GM12801 (cell line): ENCODE measurements around the gene TACO1.

Experiments
- TF ChIP-seq, protein P1 (sequence below): IDR thresholded peaks from one replicate; pipeline ENCODE4 v1.5.1; 2011; ENCODE audit warnings: control low read depth; ENCODE audit not compliant: insufficient read length; ENCODE audit errors: extremely low read depth

Gene TACO1

DNA sequence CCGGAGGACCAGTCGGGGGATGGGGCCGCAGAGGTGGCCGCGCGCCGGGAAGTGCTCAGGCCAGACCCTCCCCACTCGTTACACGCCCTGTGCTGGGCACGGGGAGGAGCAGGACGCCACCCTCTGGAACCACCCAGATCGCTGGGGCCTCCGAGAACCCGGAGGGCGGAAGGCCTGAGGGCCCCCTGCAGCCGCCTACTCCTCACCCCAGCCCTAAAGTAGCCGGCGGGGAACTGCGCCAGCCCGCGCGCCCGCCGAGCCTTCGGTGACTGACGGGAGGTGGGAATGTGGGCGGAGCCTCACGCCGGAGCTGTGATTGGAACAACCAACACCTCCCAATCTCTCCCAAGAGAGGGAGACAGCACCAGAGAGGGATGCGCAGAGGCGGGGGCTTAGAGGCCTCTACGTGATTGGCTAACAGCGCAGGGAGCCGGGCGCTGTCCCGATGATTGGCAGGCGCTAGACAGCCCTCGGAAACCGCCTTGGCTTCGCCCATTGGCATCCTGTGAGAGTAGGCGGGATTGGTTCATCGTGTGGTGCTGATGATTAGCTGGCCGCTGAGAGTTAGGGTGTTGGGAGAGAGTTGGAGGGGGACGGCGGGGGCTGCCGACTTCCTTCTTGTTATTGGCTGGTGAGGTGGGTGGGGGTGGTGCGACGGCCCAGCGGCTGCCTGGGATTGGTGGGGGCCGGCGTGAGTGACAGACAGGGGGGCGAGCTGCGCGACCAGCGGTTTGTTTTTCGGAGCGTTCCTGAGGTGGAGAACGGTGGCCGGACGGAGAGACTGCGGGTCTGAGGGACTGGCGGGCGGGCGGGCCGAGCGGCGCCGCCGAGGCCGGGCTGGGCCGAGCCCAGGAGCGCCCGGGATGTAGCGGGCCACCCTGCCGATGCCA is 21.2 kb downstream of the TACO1 start, which contains the start of gene MAP3K3:
TSS of gene MAP3K3 (plus strand) at position 734 of the 890 bp plus-strand sequence. CDS start 343 bp downstream, outside the sequence.
- TF ChIP-seq, protein P1, sequence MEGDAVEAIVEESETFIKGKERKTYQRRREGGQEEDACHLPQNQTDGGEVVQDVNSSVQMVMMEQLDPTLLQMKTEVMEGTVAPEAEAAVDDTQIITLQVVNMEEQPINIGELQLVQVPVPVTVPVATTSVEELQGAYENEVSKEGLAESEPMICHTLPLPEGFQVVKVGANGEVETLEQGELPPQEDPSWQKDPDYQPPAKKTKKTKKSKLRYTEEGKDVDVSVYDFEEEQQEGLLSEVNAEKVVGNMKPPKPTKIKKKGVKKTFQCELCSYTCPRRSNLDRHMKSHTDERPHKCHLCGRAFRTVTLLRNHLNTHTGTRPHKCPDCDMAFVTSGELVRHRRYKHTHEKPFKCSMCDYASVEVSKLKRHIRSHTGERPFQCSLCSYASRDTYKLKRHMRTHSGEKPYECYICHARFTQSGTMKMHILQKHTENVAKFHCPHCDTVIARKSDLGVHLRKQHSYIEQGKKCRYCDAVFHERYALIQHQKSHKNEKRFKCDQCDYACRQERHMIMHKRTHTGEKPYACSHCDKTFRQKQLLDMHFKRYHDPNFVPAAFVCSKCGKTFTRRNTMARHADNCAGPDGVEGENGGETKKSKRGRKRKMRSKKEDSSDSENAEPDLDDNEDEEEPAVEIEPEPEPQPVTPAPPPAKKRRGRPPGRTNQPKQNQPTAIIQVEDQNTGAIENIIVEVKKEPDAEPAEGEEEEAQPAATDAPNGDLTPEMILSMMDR = no peak

DNA sequence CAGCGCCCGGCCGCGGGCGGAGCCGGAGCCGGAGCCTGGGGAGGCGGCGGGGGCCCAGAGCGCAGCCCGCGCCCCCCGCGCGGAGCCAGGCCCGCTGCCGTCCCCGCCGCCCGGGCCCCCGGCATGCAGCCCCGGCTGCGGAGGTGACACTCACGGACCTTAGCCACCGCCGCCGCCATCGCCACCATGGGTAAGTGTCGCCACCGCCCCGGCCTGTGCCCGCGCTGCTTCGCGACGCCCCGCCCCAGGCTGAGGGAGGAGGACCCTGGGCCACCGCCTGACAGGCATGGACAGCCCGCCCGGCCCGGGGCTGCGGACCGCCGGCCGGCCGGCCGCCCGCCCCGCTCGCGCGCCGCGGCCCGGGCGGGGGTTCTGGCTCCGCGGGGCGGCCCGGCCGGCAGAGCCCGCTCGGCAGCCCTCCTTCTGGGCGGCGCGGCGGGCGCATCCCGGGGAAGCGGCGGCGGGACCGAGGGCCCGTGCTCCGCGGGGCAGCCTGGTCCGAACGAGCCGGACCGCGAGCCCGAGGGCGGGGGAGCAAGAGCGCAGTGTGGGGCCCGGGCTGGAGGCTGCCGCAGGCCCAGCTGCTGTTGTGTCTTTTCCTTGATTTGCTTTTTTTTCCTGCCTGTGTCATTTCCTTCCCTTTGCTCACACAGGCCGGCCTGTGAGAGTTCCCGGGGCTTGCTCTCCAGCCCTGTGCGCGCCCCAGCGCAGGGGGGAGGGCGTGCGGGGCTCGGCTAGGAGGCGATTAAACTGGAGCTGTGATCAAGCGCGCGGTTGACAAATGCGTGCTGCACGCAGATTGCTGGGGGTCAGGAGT is 22.1 kb downstream of the TACO1 start:
- TF ChIP-seq, protein P1 = no peak

DNA sequence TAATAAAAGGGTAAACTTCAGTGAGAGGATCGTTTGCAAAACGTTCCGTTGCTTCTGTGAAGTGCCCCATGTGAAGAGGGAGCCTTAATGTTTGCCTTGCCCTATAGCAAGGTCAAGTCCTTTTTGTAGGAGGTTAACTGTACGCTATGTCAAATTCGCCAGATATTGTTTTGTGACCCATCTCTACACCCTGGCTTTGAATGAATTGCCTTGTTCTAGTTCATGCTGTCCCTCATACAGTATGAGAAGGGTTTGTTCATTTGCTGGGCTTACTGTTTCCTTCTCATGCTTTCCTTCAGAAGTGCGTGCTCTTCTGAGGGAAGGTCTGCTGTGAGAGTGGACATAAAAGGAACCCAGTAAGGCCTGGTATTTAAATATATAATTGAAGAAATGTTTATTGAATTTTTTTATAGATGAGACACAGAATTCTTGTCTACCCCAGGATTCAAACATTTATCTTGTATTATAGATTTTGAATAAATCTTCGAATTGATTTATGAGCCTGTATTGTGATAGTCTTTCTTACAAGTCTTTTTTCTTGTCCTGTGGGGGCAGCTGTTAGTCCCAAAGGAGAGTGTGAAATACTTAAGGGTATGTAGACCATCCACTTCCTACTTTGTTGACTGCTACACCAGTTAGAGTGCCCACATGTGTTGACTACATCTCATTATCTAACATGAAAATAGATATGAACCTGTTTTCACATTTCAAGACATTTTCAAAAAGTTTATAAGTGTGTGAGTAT is 23.3 kb downstream of the TACO1 start:
- TF ChIP-seq, protein P1 = no peak

DNA sequence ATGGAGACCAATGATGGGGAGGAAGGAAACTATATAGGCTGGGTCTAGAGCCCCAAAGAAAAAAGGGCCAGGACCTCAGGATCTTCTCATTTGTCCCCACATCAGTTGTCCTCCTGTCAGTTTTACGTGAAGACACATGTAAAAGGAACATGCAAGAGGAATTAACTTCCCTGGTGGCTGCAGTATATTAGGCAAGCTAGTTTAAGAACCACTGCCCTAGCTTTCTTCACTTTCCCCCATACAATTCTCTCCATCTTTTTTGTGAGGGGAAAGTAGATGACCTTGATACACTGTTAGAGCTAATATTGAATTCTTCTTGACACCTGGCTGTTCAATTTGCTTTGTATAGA is 23.8 kb downstream of the TACO1 start:
- TF ChIP-seq, protein P1 = no peak

DNA sequence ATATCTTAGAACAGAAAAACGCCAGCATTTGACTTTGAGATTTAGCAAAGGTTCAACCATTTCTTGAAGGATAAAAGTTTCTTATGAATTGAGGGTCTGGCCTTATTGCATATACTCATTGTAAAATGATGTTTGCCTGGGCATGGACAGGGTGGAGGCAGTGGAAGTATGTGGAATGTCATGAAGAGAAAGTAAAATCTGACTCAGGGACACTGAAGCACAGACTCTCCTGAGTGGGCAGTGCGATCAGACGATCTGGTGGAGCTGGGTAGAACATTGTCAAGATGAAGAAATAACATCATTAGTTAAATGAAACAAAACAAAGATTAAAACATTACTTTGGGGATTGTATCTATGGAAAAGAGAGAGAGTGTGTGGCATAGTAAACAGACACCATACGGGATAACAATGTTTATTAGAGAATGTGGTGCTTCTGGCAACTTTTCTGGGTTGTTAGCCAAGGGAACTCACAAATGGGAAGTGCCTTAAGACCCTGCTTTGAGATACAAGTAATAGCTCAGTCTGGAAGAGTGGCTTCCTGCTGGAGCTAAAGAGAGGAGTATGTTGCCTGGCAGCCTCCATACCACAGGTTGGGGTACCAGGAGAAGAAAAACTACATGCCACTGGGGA is 26.0 kb downstream of the TACO1 start:
- TF ChIP-seq, protein P1 = no peak

DNA sequence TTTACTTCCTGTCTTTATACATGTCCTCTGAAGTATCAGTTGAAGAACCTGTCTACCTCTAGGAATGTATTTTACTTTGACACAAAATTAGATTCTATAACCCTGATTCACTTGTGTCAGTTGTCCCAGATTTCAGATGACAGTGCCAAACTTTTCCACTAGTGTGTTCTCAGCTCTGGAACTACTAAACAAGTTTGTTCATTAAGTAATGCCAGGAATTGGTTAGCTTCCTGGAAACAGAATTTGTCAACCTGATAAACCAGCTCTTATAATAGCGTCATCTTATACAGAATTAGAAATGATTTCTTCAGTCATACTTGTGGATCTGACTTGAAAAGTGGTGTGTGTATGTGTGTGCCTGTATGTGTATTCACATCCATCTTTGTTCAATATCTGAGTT is 28.9 kb downstream of the TACO1 start:
- TF ChIP-seq, protein P1 = no peak
